Neural crest cell (in vitro differentiated cells): Measurements from ENCODE around the gene CD59. TPM values are rescaled to one million over a fixed set of nuclear protein-coding genes. Genes with fewer than 3 reads are reported as not detected.
"Not testable (repeated sequence)": the region's sequence is repeated elsewhere in the genome, so short reads cannot be mapped to it uniquely, and the experiment has no call there.

ENCODE experiments used
- DNase-seq: peaks from one replicate; pipeline ENCODE4 v3.0.0; 2021; ENCODE audit warnings: low read depth, mixed read lengths, low spot score
- H3K27ac Mint-ChIP-seq: one replicate; pipeline ENCODE4 v1.8.0; 2021; ENCODE audit warnings: mild to moderate bottlenecking, mixed read lengths; ENCODE audit not compliant: unreplicated experiment
- H3K27me3 Mint-ChIP-seq: 2 replicates; pipeline ENCODE4 v1.8.0; 2021; ENCODE audit warnings: low read depth, mild to moderate bottlenecking, mixed read lengths
- H3K36me3 Mint-ChIP-seq: 2 replicates; pipeline ENCODE4 v1.8.0; 2021; ENCODE audit warnings: low read depth, mild to moderate bottlenecking, mixed read lengths
- H3K4me1 Mint-ChIP-seq: 2 replicates; pipeline ENCODE4 v1.8.0; 2021; ENCODE audit warnings: mixed read lengths
- H3K4me3 Mint-ChIP-seq: one replicate; pipeline ENCODE4 v1.8.0; 2021; ENCODE audit warnings: mild to moderate bottlenecking, mixed read lengths
- H3K9me3 Mint-ChIP-seq: 2 replicates; pipeline ENCODE4 v1.8.0; 2021; ENCODE audit warnings: mixed read lengths
- total RNA-seq: library from RNA; stranded (reverse); gene quantifications from 2 replicates; pipeline ENCODE4 v1.2.1, GENCODE V29; 2021
- TF ChIP-seq, protein P1 (sequence below): fragments of 200-600 bp; sonication (generic); conservative IDR thresholded peaks from 2 replicates; pipeline ENCODE4 v1.5.0; 2021; ENCODE audit warnings: antibody characterized with exemption, mild to moderate bottlenecking

Gene CD59
- total RNA-seq, 1 donor from 2014 or later, result 86.3 TPM

DNA sequence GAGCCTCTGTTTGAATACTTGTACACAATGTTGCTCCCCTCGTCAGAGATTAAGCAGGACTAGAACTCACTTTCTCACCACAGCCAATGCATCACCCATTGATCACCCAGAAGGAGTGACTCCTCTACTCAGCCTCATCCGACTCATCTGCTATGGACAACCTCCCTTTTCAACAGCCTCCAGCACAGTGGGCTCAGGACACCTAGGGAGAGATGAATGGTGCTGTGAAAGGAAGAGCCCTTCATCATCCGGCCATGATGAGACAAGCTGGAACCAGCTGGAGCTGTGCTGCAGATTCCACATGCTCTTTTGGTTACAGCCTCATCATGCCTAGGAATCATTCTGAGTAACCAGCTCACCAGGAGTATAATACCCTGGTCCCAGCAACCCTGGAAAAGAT, 51.1 kb downstream of the CD59 start:
- H3K4me1 Mint-ChIP-seq, result peaks cover 22% of the 10 kb centered on the region
- no peaks in the 10 kb centered on the region for H3K9me3 Mint-ChIP-seq
- no peaks in the 10 kb centered on the region for H3K36me3 Mint-ChIP-seq
- TF ChIP-seq, protein P1, sequence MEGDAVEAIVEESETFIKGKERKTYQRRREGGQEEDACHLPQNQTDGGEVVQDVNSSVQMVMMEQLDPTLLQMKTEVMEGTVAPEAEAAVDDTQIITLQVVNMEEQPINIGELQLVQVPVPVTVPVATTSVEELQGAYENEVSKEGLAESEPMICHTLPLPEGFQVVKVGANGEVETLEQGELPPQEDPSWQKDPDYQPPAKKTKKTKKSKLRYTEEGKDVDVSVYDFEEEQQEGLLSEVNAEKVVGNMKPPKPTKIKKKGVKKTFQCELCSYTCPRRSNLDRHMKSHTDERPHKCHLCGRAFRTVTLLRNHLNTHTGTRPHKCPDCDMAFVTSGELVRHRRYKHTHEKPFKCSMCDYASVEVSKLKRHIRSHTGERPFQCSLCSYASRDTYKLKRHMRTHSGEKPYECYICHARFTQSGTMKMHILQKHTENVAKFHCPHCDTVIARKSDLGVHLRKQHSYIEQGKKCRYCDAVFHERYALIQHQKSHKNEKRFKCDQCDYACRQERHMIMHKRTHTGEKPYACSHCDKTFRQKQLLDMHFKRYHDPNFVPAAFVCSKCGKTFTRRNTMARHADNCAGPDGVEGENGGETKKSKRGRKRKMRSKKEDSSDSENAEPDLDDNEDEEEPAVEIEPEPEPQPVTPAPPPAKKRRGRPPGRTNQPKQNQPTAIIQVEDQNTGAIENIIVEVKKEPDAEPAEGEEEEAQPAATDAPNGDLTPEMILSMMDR, result no peak
- DNase-seq, result no peak
- no peak overlapping the region for H3K27ac Mint-ChIP-seq
- peaks cover 10% of the 10 kb centered on the region for H3K27me3 Mint-ChIP-seq
- H3K4me3 Mint-ChIP-seq, result no peak overlapping the region

DNA sequence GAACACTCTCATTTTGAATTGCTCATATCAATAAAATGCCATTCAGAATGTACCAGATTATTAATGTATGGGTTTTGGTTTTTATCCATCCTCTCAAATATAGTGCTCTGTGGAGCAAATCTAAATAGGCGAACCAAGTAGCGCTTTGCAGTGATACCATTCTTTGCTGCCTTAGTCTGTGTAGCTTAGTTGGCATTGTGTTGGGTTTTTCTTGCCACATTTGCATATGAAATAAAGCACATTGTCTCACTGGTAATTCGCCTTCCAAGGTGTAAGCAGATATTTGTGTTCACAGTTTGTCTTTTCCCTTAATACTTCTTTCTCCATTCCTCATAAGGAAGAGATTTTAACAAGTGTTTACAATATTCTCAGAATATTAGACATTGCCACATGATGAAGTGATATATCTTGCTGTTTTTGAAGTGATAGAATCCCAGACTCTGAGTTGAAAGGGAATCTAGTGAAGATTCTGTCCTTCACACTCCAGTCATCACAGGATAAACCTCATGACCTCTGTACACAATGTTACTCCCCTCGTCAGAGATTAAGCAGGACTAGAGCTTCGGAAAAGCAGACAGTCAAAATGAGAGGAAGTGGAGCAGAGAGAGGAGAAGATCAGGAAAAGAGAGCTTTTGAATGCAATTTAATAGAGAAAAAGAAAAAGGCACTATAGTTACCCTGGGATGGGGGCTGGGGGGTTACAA, 52.1 kb downstream of the CD59 start:
- Mint-ChIP-seq H3K27me3 (peaks cover 17% of the 10 kb centered on the region), H3K36me3 (no peaks in the 10 kb centered on the region), H3K4me1 (peaks cover 22% of the 10 kb centered on the region), H3K4me3 (no peak overlapping the region), H3K27ac (no peak overlapping the region), H3K9me3 (no peaks in the 10 kb centered on the region)
- DNase-seq, result no peak
- TF ChIP-seq, protein P1, result no peak

DNA sequence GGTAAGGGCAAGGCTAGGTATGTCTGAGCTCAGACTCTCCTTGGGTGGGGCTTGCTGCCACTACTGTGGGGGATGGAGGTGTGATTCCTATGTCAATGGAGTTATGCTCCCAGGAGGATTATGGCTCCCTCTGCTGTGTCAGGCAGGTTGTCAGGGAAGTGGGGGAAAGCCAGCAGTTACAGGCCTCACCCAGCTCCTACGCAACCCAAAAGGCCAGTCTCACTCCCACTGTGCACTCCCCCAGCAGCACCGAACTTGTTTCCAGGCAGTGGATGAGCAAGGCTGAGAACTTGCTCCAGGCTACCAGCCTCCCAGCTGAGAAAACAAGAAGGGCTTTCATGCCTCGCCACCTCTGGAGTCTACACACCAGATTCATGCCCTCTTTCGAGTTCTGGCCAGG, 53.8 kb downstream of the CD59 start:
- H3K36me3 Mint-ChIP-seq, result peaks cover 8% of the 10 kb centered on the region
- H3K27ac Mint-ChIP-seq, result no peak overlapping the region
- DNase-seq, result no peak
- H3K9me3 Mint-ChIP-seq, result peaks cover 8% of the 10 kb centered on the region
- peaks cover 21% of the 10 kb centered on the region for H3K27me3 Mint-ChIP-seq
- TF ChIP-seq, protein P1, result no peak
- H3K4me3 Mint-ChIP-seq, result no peak overlapping the region
- peaks cover 19% of the 10 kb centered on the region for H3K4me1 Mint-ChIP-seq

DNA sequence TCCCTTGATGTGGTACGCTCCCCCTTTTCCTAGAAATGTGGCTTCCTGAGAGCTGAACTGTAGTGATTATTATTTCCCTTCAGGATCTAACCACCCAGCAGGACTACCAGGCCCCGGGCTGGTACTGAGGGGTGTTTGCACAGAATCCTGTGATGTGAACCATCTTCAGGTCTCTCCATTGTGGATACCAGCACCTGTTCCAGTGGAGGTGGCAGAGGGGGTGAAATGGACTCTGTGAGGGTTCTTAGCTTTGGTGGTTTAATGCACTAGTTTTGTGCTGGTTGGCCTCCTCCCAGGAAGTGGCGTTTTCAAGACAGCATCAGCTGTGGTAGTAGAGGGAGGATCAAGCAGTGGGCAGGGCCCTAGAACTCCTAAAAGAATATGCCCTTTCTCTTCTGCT, 54.2 kb downstream of the CD59 start:
- H3K4me1 Mint-ChIP-seq, result peaks cover 19% of the 10 kb centered on the region
- peaks cover 12% of the 10 kb centered on the region for H3K9me3 Mint-ChIP-seq
- no peak overlapping the region for H3K4me3 Mint-ChIP-seq
- DNase-seq, result no peak
- H3K27ac Mint-ChIP-seq, result no peak overlapping the region
- TF ChIP-seq, protein P1, result no peak
- peaks cover 24% of the 10 kb centered on the region for H3K27me3 Mint-ChIP-seq
- peaks cover 8% of the 10 kb centered on the region for H3K36me3 Mint-ChIP-seq

DNA sequence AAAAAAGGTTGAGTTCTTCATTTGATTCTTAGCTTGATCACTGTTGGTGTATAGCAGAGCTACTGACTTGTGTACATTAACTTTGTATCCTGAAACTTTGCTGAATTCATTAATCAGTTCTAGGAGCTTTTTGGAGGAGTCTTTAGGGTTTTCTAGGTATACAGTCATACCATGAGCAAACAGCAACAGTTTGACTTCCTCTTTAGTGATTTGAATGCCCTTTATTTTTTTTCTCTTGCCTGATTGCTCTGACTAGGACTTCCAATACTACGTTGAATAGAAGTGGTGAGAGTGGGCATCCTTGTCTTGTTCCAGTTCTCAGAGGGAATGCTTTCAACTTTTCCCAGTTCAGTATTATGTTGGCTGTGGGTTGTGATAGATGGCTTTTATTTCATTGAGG, 57.6 kb downstream of the CD59 start:
- H3K27ac Mint-ChIP-seq, DNase-seq, H3K4me1 Mint-ChIP-seq, H3K4me3 Mint-ChIP-seq, H3K36me3 Mint-ChIP-seq: not testable (repeated sequence)
- peaks cover 24% of the 10 kb centered on the region for H3K27me3 Mint-ChIP-seq
- peaks cover 12% of the 10 kb centered on the region for H3K9me3 Mint-ChIP-seq

DNA sequence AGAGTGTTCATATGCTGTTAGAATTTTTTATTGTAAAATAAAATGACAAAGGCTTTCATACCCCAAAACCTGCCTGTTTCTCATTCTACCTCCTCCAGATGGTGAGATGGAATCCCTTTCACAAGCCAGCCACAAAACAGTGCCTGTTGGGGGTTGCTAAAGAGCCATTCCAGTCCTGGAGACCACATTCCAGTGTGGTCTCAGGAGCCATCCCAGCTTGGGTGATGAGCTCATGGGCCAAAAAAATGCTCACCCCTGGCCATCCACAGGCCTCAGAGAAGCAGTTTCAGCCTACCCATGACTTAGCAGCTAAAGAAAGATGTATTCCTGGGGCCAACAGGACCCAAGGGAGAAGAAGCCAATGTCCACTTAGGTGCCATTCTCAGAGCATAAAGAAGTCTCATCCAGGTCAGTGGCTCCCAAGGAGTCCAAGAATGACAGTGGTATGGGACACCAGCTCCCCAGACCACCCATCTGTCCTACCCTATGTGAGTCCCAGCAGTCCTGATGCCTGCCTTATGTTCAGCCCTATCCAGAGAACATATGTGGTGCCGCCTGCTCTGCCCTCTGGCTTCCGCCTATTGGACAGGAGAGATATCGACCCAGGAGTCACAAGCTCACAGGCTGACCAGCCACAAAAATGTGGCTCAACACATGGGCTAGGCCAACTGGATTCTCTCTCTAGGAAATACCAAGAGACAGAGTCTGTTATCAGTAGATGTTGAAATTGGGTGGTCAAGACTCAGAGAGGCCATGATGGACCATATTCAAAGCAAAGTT, 62.0 kb downstream of the CD59 start:
- DNase-seq, result no peak
- peak overlapping the region; percentile 10 for H3K27ac Mint-ChIP-seq

More for the DNA sequence above, 62.0 kb downstream of the CD59 start:
- Mint-ChIP-seq H3K9me3 (peaks cover 12% of the 10 kb centered on the region), H3K4me3 (no peak overlapping the region), H3K27me3 (peaks cover 7% of the 10 kb centered on the region), H3K36me3 (peaks cover 13% of the 10 kb centered on the region), H3K4me1 (peaks cover 20% of the 10 kb centered on the region)
- TF ChIP-seq, protein P1, result no peak
